ENCODE measurements around the gene SIN3A.

DNA sequence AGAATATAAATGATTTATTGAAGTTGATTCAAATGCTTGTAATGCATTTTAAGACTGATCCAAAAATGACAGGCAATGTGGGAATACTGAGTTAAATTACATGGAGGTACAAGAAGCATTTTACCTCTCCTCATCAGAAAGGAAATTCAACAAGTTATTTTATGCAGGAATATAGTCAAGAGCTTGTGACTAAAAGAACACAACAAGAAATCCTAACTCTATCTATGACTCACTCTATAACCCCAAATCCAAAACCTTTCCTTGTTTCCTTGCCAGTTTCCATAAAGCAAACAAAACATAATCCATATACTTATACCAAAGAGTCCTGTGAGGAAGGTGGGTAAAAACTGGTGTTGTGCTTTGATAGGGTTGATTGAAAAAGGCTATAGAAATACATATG lies 30.8 kb downstream of the SIN3A start:
- TF ChIP-seq CTCF (IDR thresholded peaks at IDR 0.05) (no peak), EZH2 (IDR thresholded peaks at IDR 0.05; ENCODE audit: borderline replicate concordance, insufficient read depth, low read depth, low read length, poor library complexity, severe bottlenecking) (no peak)
